Breast epithelium (tissue), 3 donors: ENCODE results near the gene ARID1A.

ENCODE experiments used
- CTCF ChIP-seq, 3 donors: fragments of 450-650 bp; IDR thresholded peaks; one replicate each; pipeline ENCODE4 v1.5.1; 2016 to 2017; ENCODE audit warnings: antibody characterized with exemption in 3 of 3, mild to moderate bottlenecking in 3 of 3, moderate library complexity in 3 of 3
- POLR2A ChIP-seq: fragments of 450-650 bp; IDR thresholded peaks from one replicate; pipeline ENCODE4 v1.6.1; 2016; ENCODE audit warnings: antibody characterized with exemption, mild to moderate bottlenecking, moderate library complexity

- TF ChIP-seq CTCF (IDR thresholded peaks at IDR 0.05) (no peak), POLR2A (no peak)
These were observed 27.5 kb downstream of the ARID1A start for GRCh38 chr1:26723013-26723991.
